ENCODE measurements around the gene KLK6. TPM values are rescaled to one million over a fixed set of nuclear protein-coding genes. Genes with fewer than 3 reads are reported as not detected.

KLK6 gene
- total RNA-seq, 2 experiments from 2014 or later: not detected

DNA sequence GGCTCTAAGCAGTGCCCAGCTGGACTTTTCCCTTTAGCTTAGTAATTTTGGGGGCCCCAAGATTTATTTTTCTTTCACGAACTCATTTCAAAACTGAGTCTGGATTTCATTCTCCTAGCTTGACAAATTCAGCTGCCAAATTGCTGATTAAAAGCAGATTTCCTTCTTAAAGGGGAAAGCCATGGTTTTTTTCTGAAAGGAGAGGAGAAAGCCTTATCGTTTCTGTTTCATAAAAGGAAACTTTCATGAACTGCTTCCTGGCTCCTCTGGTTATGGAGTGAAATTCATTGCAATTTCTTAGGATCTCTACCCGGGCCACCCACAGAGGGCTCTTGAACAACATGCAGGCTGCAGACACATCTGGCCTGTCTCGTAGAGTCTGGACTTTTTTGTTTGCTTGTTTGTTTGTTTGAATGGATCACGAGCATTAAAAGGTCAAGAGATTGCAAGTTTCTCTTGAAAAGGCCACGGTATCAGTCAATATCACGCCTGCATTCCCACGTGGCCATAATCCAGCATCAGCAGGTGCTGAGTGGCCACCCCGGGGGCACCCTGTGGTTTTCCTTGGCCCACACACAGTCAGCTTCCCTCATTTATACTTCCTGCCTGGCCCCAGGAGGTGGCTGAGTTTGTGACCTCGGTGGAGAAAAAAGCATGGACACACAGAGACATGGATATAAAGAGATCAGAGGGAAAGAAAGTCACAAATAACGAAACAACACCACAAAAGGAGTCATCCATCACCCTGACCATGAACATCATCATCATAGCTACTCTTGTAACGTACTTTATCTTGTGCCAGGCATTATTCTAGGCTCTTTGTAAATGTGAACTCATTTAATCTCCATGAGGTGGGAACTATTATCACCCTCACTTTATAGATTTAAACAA is 47.7 kb downstream of the KLK6 start:
- Mint-ChIP-seq H3K36me3 (ENCODE audit: low read depth) (no peaks in the 10 kb centered on the region), H3K4me1 (ENCODE audit: low read depth) (peaks cover 6% of the 10 kb centered on the region), H3K9me3 (no peaks in the 10 kb centered on the region), H3K27ac (no peak overlapping the region), H3K4me3 (no peak overlapping the region), H3K27me3 (peaks cover 52% of the 10 kb centered on the region)
- no peak overlapping the region for H3K27ac ChIP-seq (ENCODE audit: low read depth in 1 of 2, low read length in 2 of 2)
- H3K9me3 ChIP-seq (ENCODE audit: control insufficient read depth in 1 of 2, insufficient read depth in 1 of 2, low read length in 2 of 2): no peaks in the 10 kb centered on the region
- H3K36me3 ChIP-seq (ENCODE audit: insufficient read depth, low read length): no peaks in the 10 kb centered on the region
- H3K4me3 ChIP-seq (ENCODE audit: low read length): no peak overlapping the region
- peaks cover 11 to 28% of the 10 kb centered on the region in 2 experiments for H3K27me3 ChIP-seq (ENCODE audit: control insufficient read depth in 1 of 2, insufficient read depth in 2 of 2, low read length in 2 of 2)
- ATAC-seq (ENCODE audit: poor library complexity) (no peak), DNase-seq (no peak)
- TF ChIP-seq, protein P1, sequence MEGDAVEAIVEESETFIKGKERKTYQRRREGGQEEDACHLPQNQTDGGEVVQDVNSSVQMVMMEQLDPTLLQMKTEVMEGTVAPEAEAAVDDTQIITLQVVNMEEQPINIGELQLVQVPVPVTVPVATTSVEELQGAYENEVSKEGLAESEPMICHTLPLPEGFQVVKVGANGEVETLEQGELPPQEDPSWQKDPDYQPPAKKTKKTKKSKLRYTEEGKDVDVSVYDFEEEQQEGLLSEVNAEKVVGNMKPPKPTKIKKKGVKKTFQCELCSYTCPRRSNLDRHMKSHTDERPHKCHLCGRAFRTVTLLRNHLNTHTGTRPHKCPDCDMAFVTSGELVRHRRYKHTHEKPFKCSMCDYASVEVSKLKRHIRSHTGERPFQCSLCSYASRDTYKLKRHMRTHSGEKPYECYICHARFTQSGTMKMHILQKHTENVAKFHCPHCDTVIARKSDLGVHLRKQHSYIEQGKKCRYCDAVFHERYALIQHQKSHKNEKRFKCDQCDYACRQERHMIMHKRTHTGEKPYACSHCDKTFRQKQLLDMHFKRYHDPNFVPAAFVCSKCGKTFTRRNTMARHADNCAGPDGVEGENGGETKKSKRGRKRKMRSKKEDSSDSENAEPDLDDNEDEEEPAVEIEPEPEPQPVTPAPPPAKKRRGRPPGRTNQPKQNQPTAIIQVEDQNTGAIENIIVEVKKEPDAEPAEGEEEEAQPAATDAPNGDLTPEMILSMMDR (IDR thresholded peaks at IDR 0.05): no peak
- peaks cover 7% of the 10 kb centered on the region for H3K4me1 ChIP-seq (ENCODE audit: insufficient read depth, low read length)
- CTCF ChIA-PET: interaction anchor here (0.6 to 1.2 kb wide), 7 partner anchors 16 to 126 kb away, joined by 3 to 4 read pairs (median 3); no protein-coding TSS in a partner anchor
- POLR2A ChIA-PET: interaction anchor here (0.7 to 1.3 kb wide), 3 partner anchors 117 to 565 kb away, joined by 3 read pairs; no protein-coding TSS in a partner anchor
- intact Hi-C loops (cut with DNase I, micrococcal nuclease): loop anchor here (2.0 to 10.0 kb wide), 5 partner anchors 15 to 565 kb away; no protein-coding TSS in a partner anchor

DNA sequence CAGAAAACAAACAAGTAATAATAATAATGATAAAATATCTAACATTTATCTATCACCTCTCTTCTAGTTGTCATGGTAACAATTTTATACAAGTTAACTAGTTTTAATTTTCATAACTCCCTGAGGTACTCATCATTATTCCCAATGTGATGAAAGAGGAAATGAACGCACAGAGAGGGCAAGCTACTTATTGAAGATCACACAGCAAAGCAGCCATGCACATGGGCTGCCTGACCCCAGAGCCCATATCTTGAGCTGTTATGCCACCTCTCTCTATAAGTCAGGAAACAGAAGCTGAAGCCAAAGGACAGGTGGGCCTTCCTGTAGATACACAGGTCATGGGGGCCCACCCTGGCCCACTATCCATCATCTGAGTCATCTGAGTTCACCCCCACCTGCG is 53.3 kb downstream of the KLK6 start:
- intact Hi-C loops (cut with DNase I, micrococcal nuclease): no loop called here
- Histone ChIP-seq H3K36me3 (ENCODE audit: insufficient read depth, low read length) (no peaks in the 10 kb centered on the region), H3K9me3 (ENCODE audit: control insufficient read depth in 1 of 2, insufficient read depth in 1 of 2, low read length in 2 of 2) (peaks cover 0 to 8% of the 10 kb centered on the region in 2 experiments), H3K4me3 (ENCODE audit: low read length) (no peak overlapping the region), H3K4me1 (ENCODE audit: insufficient read depth, low read length) (no peaks in the 10 kb centered on the region), H3K27me3 (ENCODE audit: control insufficient read depth in 1 of 2, insufficient read depth in 2 of 2, low read length in 2 of 2) (peaks cover 14 to 52% of the 10 kb centered on the region in 2 experiments), H3K27ac (ENCODE audit: low read depth in 1 of 2, low read length in 2 of 2) (no peak overlapping the region)
- DNase-seq: no peak
- Mint-ChIP-seq H3K27ac (no peak overlapping the region), H3K4me1 (ENCODE audit: low read depth) (no peaks in the 10 kb centered on the region), H3K36me3 (ENCODE audit: low read depth) (no peaks in the 10 kb centered on the region), H3K27me3 (peaks cover 35% of the 10 kb centered on the region), H3K9me3 (no peaks in the 10 kb centered on the region), H3K4me3 (no peak overlapping the region)
- ChIA-PET POLR2A (no interaction called here), CTCF (no interaction called here)
- TF ChIP-seq, protein P1 (IDR thresholded peaks at IDR 0.05): no peak
- ATAC-seq (ENCODE audit: poor library complexity): no peak

DNA sequence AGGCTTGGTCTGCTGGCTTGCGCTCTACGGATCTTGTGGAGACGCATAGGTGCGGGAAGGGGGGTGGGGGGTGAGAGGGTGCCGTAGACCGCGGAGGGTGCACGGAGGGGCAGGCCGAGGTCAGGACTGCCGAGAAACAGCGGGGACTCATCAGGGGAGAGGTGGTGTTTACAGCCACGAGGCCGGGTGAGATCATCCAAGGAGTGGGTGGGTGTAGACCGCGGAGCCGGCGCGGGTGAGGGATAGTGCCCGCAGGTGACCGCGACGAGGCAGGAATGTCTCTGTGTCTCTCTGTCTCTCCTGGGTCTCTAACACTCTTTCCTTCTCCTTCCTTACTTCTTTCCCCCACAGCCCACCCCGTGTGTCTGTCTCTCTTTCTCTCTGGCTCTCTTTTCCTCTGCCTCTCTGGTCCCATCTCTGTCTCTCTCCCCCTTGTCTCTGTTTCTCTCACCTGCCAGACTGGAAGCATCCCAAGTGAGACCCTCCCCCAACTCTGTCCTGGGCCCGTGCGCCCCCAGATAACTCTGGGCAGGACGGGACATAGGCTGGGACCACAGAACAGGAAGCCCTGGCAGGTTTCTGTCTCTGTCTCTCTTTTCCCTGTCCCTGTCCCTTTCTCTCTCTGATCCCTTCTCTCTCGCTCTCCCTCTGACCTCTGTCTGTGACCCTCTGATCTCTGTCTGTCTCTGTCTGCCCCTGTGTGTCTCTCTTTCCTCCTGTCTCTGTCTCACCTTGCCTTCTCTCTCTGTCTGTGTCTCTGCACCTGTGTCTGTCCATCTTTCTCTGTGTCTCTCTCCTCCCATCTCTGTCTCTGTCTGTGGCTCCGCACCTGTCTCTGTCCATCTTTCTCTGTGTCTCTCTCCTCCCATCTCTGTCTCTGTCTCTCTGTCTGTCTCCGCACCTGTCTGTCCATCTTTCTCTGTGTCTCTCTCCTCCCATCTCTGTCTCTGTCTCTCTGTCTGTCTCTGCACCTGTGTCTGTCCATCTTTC is 56.4 kb downstream of the KLK6 start:
- Histone ChIP-seq H3K27ac (ENCODE audit: low read depth in 1 of 2, low read length in 2 of 2) (no peak overlapping the region), H3K9me3 (ENCODE audit: control insufficient read depth in 1 of 2, insufficient read depth in 1 of 2, low read length in 2 of 2) (peaks cover 0 to 26% of the 10 kb centered on the region in 2 experiments), H3K4me1 (ENCODE audit: insufficient read depth, low read length) (peaks cover 8% of the 10 kb centered on the region), H3K27me3 (ENCODE audit: control insufficient read depth in 1 of 2, insufficient read depth in 2 of 2, low read length in 2 of 2) (peaks cover 30 to 67% of the 10 kb centered on the region in 2 experiments), H3K4me3 (ENCODE audit: low read length) (no peak overlapping the region), H3K36me3 (ENCODE audit: insufficient read depth, low read length) (no peaks in the 10 kb centered on the region)
- H3K4me1 Mint-ChIP-seq (ENCODE audit: low read depth): peaks cover 8% of the 10 kb centered on the region
- intact Hi-C loops (cut with DNase I, micrococcal nuclease): no loop called here
- no peak overlapping the region for H3K27ac Mint-ChIP-seq
- no peak for ATAC-seq (ENCODE audit: poor library complexity)
- H3K36me3 Mint-ChIP-seq (ENCODE audit: low read depth): no peaks in the 10 kb centered on the region
- TF ChIP-seq, protein P1 (IDR thresholded peaks at IDR 0.05): no peak
- no peak overlapping the region for H3K4me3 Mint-ChIP-seq
- peaks cover 10% of the 10 kb centered on the region for H3K27me3 Mint-ChIP-seq
- DNase-seq: peak in 2 of 14 experiments; percentile 31 to 37
- POLR2A ChIA-PET: no interaction called here
- CTCF ChIA-PET: no interaction called here
- no peaks in the 10 kb centered on the region for H3K9me3 Mint-ChIP-seq

Data from CD4-positive, alpha-beta T cell (primary cell).